ENCODE data around the gene MAP2K2. TPM values are rescaled to one million over a fixed set of nuclear protein-coding genes. Genes with fewer than 3 reads are reported as not detected.

The MAP2K2 gene
- total RNA-seq, 2 donors from 2014 or later: 191 TPM

GRCh38 chr19:4044990-4045465, 78.9 kb downstream of the MAP2K2 start:
- H3K27ac Mint-ChIP-seq: no peak overlapping the region
- no peaks in the 10 kb centered on the region for H3K9me3 Mint-ChIP-seq
- Histone ChIP-seq H3K36me3 (ENCODE audit: control insufficient read depth, insufficient read depth, low read length) (no peaks in the 10 kb centered on the region), H3K27me3 (ENCODE audit: control insufficient read depth, insufficient read depth, low read length, poor library complexity, severe bottlenecking) (no peaks in the 10 kb centered on the region), H3K9ac (ENCODE audit: extremely low read depth, low read length, poor library complexity, severe bottlenecking) (no peak overlapping the region), H3K4me3 (ENCODE audit: low read length) (no peak overlapping the region), H3K4me1 (ENCODE audit: control insufficient read depth, insufficient read depth, low read length) (no peaks in the 10 kb centered on the region), H3K9me3 (ENCODE audit: control insufficient read depth, low read length) (no peaks in the 10 kb centered on the region), H3K27ac (ENCODE audit: low read depth, low read length) (peak overlapping the region; percentile 44)
- TF ChIP-seq, protein P1, sequence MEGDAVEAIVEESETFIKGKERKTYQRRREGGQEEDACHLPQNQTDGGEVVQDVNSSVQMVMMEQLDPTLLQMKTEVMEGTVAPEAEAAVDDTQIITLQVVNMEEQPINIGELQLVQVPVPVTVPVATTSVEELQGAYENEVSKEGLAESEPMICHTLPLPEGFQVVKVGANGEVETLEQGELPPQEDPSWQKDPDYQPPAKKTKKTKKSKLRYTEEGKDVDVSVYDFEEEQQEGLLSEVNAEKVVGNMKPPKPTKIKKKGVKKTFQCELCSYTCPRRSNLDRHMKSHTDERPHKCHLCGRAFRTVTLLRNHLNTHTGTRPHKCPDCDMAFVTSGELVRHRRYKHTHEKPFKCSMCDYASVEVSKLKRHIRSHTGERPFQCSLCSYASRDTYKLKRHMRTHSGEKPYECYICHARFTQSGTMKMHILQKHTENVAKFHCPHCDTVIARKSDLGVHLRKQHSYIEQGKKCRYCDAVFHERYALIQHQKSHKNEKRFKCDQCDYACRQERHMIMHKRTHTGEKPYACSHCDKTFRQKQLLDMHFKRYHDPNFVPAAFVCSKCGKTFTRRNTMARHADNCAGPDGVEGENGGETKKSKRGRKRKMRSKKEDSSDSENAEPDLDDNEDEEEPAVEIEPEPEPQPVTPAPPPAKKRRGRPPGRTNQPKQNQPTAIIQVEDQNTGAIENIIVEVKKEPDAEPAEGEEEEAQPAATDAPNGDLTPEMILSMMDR (conservative IDR thresholded peaks at IDR 0.05): no peak
- H3K36me3 Mint-ChIP-seq (ENCODE audit: low read depth): peaks cover 21% of the 10 kb centered on the region
- 85 to 90% methylated on average over 15 to 21 of the region's 21 CpGs for WGBS, 2 experiments (ENCODE audit: insufficient coverage in 1 of 2, insufficient read length in 1 of 2)
- no peaks in the 10 kb centered on the region for H3K27me3 Mint-ChIP-seq (ENCODE audit: insufficient read depth)
- H3K4me1 Mint-ChIP-seq: no peaks in the 10 kb centered on the region
- no peak overlapping the region for H3K4me3 Mint-ChIP-seq
- peak; percentile 48 for DNase-seq

GRCh38 chr19:4043966-4044715, 79.8 kb downstream of the MAP2K2 start:
- Histone ChIP-seq H3K9ac (ENCODE audit: extremely low read depth, low read length, poor library complexity, severe bottlenecking) (no peak overlapping the region), H3K27ac (ENCODE audit: low read depth, low read length) (no peak overlapping the region), H3K9me3 (ENCODE audit: control insufficient read depth, low read length) (no peaks in the 10 kb centered on the region), H3K4me3 (ENCODE audit: low read length) (no peak overlapping the region), H3K27me3 (ENCODE audit: control insufficient read depth, insufficient read depth, low read length, poor library complexity, severe bottlenecking) (no peaks in the 10 kb centered on the region), H3K4me1 (ENCODE audit: control insufficient read depth, insufficient read depth, low read length) (no peaks in the 10 kb centered on the region), H3K36me3 (ENCODE audit: control insufficient read depth, insufficient read depth, low read length) (no peaks in the 10 kb centered on the region)
- H3K9me3 Mint-ChIP-seq: no peaks in the 10 kb centered on the region
- DNase-seq: no peak
- H3K4me1 Mint-ChIP-seq: no peaks in the 10 kb centered on the region
- H3K27me3 Mint-ChIP-seq (ENCODE audit: insufficient read depth): no peaks in the 10 kb centered on the region
- peaks cover 16% of the 10 kb centered on the region for H3K36me3 Mint-ChIP-seq (ENCODE audit: low read depth)
- WGBS, 2 experiments (ENCODE audit: insufficient coverage in 1 of 2, insufficient read length in 1 of 2): 96% methylated on average over 5 to 31 of the region's 31 CpGs
- no peak overlapping the region for H3K4me3 Mint-ChIP-seq
- TF ChIP-seq, protein P1 (conservative IDR thresholded peaks at IDR 0.05): no peak
- no peak overlapping the region for H3K27ac Mint-ChIP-seq

GRCh38 chr19:4043401-4043800, 80.5 kb downstream of the MAP2K2 start:
- Mint-ChIP-seq H3K36me3 (ENCODE audit: low read depth) (peaks cover 13% of the 10 kb centered on the region), H3K4me3 (no peak overlapping the region), H3K27ac (no peak overlapping the region), H3K9me3 (no peaks in the 10 kb centered on the region), H3K27me3 (ENCODE audit: insufficient read depth) (no peaks in the 10 kb centered on the region), H3K4me1 (no peaks in the 10 kb centered on the region)
- H3K27ac ChIP-seq (ENCODE audit: low read depth, low read length): no peak overlapping the region
- no peak overlapping the region for H3K4me3 ChIP-seq (ENCODE audit: low read length)
- DNase-seq: no peak
- no peaks in the 10 kb centered on the region for H3K9me3 ChIP-seq (ENCODE audit: control insufficient read depth, low read length)
- TF ChIP-seq, protein P1 (conservative IDR thresholded peaks at IDR 0.05): no peak
- H3K27me3 ChIP-seq (ENCODE audit: control insufficient read depth, insufficient read depth, low read length, poor library complexity, severe bottlenecking): no peaks in the 10 kb centered on the region
- H3K4me1 ChIP-seq (ENCODE audit: control insufficient read depth, insufficient read depth, low read length): no peaks in the 10 kb centered on the region
- H3K36me3 ChIP-seq (ENCODE audit: control insufficient read depth, insufficient read depth, low read length): no peaks in the 10 kb centered on the region
- H3K9ac ChIP-seq (ENCODE audit: extremely low read depth, low read length, poor library complexity, severe bottlenecking): no peak overlapping the region
- 94% methylated on average over 4 of the region's 11 CpGs; no CpG with 5 or more reads in 1 of the 2 experiments for WGBS, 2 experiments (ENCODE audit: insufficient coverage in 1 of 2, insufficient read length in 1 of 2)
